Measurements from ENCODE around the gene GATAD1. TPM values are rescaled to one million over a fixed set of nuclear protein-coding genes. Genes with fewer than 3 reads are reported as not detected.
"Not testable (repeated sequence)": the region's sequence is repeated elsewhere in the genome, so short reads cannot be mapped to it uniquely, and the experiment has no call there.

The GATAD1 gene
- total RNA-seq, 1 experiment from 2014 or later, result 28.0 TPM

GRCh38 chr7:92460510-92460909 lies 13.2 kb downstream of the GATAD1 start:
- DNase-seq, result no peak
- Histone ChIP-seq H3K27me3 (ENCODE audit: control insufficient read depth, insufficient read depth, low read length) (no peaks in the 10 kb centered on the region), H3K4me3 (ENCODE audit: insufficient read depth, low read depth, low read length) (no peak overlapping the region)

GRCh38 chr7:92461027-92462003 lies 14.0 kb downstream of the GATAD1 start:
- no peak overlapping the region for H3K4me3 ChIP-seq (ENCODE audit: insufficient read depth, low read depth, low read length)
- peak; percentile 63 for DNase-seq

More at GRCh38 chr7:92460510-92460909, 13.2 kb downstream of the GATAD1 start:
- H3K36me3 ChIP-seq (replicated peaks; ENCODE audit: control insufficient read depth, insufficient read depth, low read length), result peaks cover 11% of the 10 kb centered on the region

GRCh38 chr7:92462560-92462959 lies 15.3 kb downstream of the GATAD1 start:
- no peak for DNase-seq
- Histone ChIP-seq H3K4me3 (ENCODE audit: insufficient read depth, low read depth, low read length) (no peak overlapping the region), H3K27me3 (ENCODE audit: control insufficient read depth, insufficient read depth, low read length) (no peaks in the 10 kb centered on the region), H3K36me3 (replicated peaks; ENCODE audit: control insufficient read depth, insufficient read depth, low read length) (peaks cover under 1% of the 10 kb centered on the region)

More at GRCh38 chr7:92461027-92462003, 14.0 kb downstream of the GATAD1 start:
- peaks cover 3% of the 10 kb centered on the region for H3K36me3 ChIP-seq (replicated peaks; ENCODE audit: control insufficient read depth, insufficient read depth, low read length)
- no peaks in the 10 kb centered on the region for H3K27me3 ChIP-seq (ENCODE audit: control insufficient read depth, insufficient read depth, low read length)

- H3K27me3 ChIP-seq (ENCODE audit: control insufficient read depth, insufficient read depth, low read length), result no peaks in the 10 kb centered on the region
- DNase-seq, result no peak
- no peak overlapping the region for H3K4me3 ChIP-seq (ENCODE audit: insufficient read depth, low read depth, low read length)
- H3K36me3 ChIP-seq (replicated peaks; ENCODE audit: control insufficient read depth, insufficient read depth, low read length), result no peaks in the 10 kb centered on the region
Measured at GRCh38 chr7:92464515-92464914, 17.2 kb downstream of the GATAD1 start.

GRCh38 chr7:92466682-92467081 lies 19.4 kb downstream of the GATAD1 start:
- no peak for DNase-seq
- H3K4me3 ChIP-seq (ENCODE audit: insufficient read depth, low read depth, low read length), result no peak overlapping the region
- no peaks in the 10 kb centered on the region for H3K36me3 ChIP-seq (replicated peaks; ENCODE audit: control insufficient read depth, insufficient read depth, low read length)

GRCh38 chr7:92468589-92468988 lies 21.3 kb downstream of the GATAD1 start:
- not testable (repeated sequence) for DNase-seq; H3K36me3 ChIP-seq (replicated peaks; ENCODE audit: control insufficient read depth, insufficient read depth, low read length); H3K4me3 ChIP-seq (ENCODE audit: insufficient read depth, low read depth, low read length); H3K27me3 ChIP-seq (ENCODE audit: control insufficient read depth, insufficient read depth, low read length)

More at GRCh38 chr7:92466682-92467081, 19.4 kb downstream of the GATAD1 start:
- no peaks in the 10 kb centered on the region for H3K27me3 ChIP-seq (ENCODE audit: control insufficient read depth, insufficient read depth, low read length)

- H3K36me3 ChIP-seq (replicated peaks; ENCODE audit: control insufficient read depth, insufficient read depth, low read length); DNase-seq; H3K4me3 ChIP-seq (ENCODE audit: insufficient read depth, low read depth, low read length); H3K27me3 ChIP-seq (ENCODE audit: control insufficient read depth, insufficient read depth, low read length): not testable (repeated sequence)
Measured at GRCh38 chr7:92473989-92474388, 26.7 kb downstream of the GATAD1 start.

- DNase-seq; H3K36me3 ChIP-seq (replicated peaks; ENCODE audit: control insufficient read depth, insufficient read depth, low read length); H3K4me3 ChIP-seq (ENCODE audit: insufficient read depth, low read depth, low read length); H3K27me3 ChIP-seq (ENCODE audit: control insufficient read depth, insufficient read depth, low read length): not testable (repeated sequence)
Measured at GRCh38 chr7:92475261-92475770, 28.0 kb downstream of the GATAD1 start.

GRCh38 chr7:92475851-92476590 lies 28.7 kb downstream of the GATAD1 start:
- not testable (repeated sequence) for H3K27me3 ChIP-seq (ENCODE audit: control insufficient read depth, insufficient read depth, low read length); DNase-seq; H3K36me3 ChIP-seq (replicated peaks; ENCODE audit: control insufficient read depth, insufficient read depth, low read length); H3K4me3 ChIP-seq (ENCODE audit: insufficient read depth, low read depth, low read length)

GRCh38 chr7:92477681-92478080 lies 30.4 kb downstream of the GATAD1 start, which contains the start of gene ERVW-1:
Gene ERVW-1, minus strand, starts transcription at chr7:92477946. Its CDS starts 7,565 bp downstream, at chr7:92470381.
- H3K36me3 ChIP-seq (replicated peaks; ENCODE audit: control insufficient read depth, insufficient read depth, low read length); H3K27me3 ChIP-seq (ENCODE audit: control insufficient read depth, insufficient read depth, low read length); DNase-seq; H3K4me3 ChIP-seq (ENCODE audit: insufficient read depth, low read depth, low read length): not testable (repeated sequence)

GRCh38 chr7:92478095-92478494 lies 30.8 kb downstream of the GATAD1 start:
- Histone ChIP-seq H3K27me3 (ENCODE audit: control insufficient read depth, insufficient read depth, low read length) (no peaks in the 10 kb centered on the region), H3K36me3 (replicated peaks; ENCODE audit: control insufficient read depth, insufficient read depth, low read length) (no peaks in the 10 kb centered on the region), H3K4me3 (ENCODE audit: insufficient read depth, low read depth, low read length) (no peak overlapping the region)
- no peak for DNase-seq

- Histone ChIP-seq H3K27me3 (ENCODE audit: control insufficient read depth, insufficient read depth, low read length) (no peaks in the 10 kb centered on the region), H3K36me3 (replicated peaks; ENCODE audit: control insufficient read depth, insufficient read depth, low read length) (no peaks in the 10 kb centered on the region), H3K4me3 (ENCODE audit: insufficient read depth, low read depth, low read length) (no peak overlapping the region)
- DNase-seq, result no peak
Measured at GRCh38 chr7:92478711-92479110, 31.4 kb downstream of the GATAD1 start.

- H3K4me3 ChIP-seq (ENCODE audit: insufficient read depth, low read depth, low read length); H3K36me3 ChIP-seq (replicated peaks; ENCODE audit: control insufficient read depth, insufficient read depth, low read length); H3K27me3 ChIP-seq (ENCODE audit: control insufficient read depth, insufficient read depth, low read length); DNase-seq: not testable (repeated sequence)
Measured at GRCh38 chr7:92479146-92479545, 31.9 kb downstream of the GATAD1 start.

- H3K4me3 ChIP-seq (ENCODE audit: insufficient read depth, low read depth, low read length); DNase-seq; H3K27me3 ChIP-seq (ENCODE audit: control insufficient read depth, insufficient read depth, low read length); H3K36me3 ChIP-seq (replicated peaks; ENCODE audit: control insufficient read depth, insufficient read depth, low read length): not testable (repeated sequence)
Measured at GRCh38 chr7:92483624-92484023, 36.3 kb downstream of the GATAD1 start.

Data from H7 (cell line).